ENCODE results near the gene SMC3.
"Not testable (repeated sequence)": the region's sequence is repeated elsewhere in the genome, so short reads cannot be mapped to it uniquely, and the experiment has no call there.

Gene SMC3

GRCh38 chr10:110567201-110568054 is at the start of gene SMC3:
Gene SMC3 (plus strand): TSS chr10:110567695. CDS start chr10:110567817, 122 bp downstream.
- peak; percentile 94 for DNase-seq (ENCODE audit: low spot score)

GRCh38 chr10:110522365-110522988 is 45.0 kb upstream of the SMC3 start:
- DNase-seq (ENCODE audit: low spot score), result no peak

GRCh38 chr10:110523736-110524135 is 43.8 kb upstream of the SMC3 start:
- DNase-seq (ENCODE audit: low spot score), result no peak

- no peak for DNase-seq (ENCODE audit: low spot score)
Observed at GRCh38 chr10:110524179-110524858, 43.2 kb upstream of the SMC3 start.

GRCh38 chr10:110524859-110525232 is 42.6 kb upstream of the SMC3 start:
- DNase-seq (ENCODE audit: low spot score), result no peak

GRCh38 chr10:110525349-110526260 is 41.9 kb upstream of the SMC3 start:
- DNase-seq (ENCODE audit: low spot score), result peak; percentile 67

GRCh38 chr10:110527731-110528171 is 39.7 kb upstream of the SMC3 start:
- peak; percentile 56 for DNase-seq (ENCODE audit: low spot score)

- no peak for DNase-seq (ENCODE audit: low spot score)
Observed at GRCh38 chr10:110528224-110528996, 39.1 kb upstream of the SMC3 start.

- DNase-seq (ENCODE audit: low spot score), result peak; percentile 25
Observed at GRCh38 chr10:110528997-110529524, 38.4 kb upstream of the SMC3 start.

GRCh38 chr10:110529596-110530011 is 37.9 kb upstream of the SMC3 start:
- no peak for DNase-seq (ENCODE audit: low spot score)

- DNase-seq (ENCODE audit: low spot score), result peak; percentile 93
Observed at GRCh38 chr10:110530131-110530831, 37.2 kb upstream of the SMC3 start.

- no peak for DNase-seq (ENCODE audit: low spot score)
Observed at GRCh38 chr10:110531687-110532086, 35.8 kb upstream of the SMC3 start.

GRCh38 chr10:110532628-110533027 is 34.9 kb upstream of the SMC3 start:
- not testable (repeated sequence) for DNase-seq (ENCODE audit: low spot score)

- no peak for DNase-seq (ENCODE audit: low spot score)
Observed at GRCh38 chr10:110533149-110533548, 34.3 kb upstream of the SMC3 start.

- DNase-seq (ENCODE audit: low spot score), result no peak
Observed at GRCh38 chr10:110534571-110534970, 32.9 kb upstream of the SMC3 start.

GRCh38 chr10:110535958-110536891 is 31.3 kb upstream of the SMC3 start:
- peak; percentile 59 for DNase-seq (ENCODE audit: low spot score)

- DNase-seq (ENCODE audit: low spot score), result no peak
Observed at GRCh38 chr10:110539091-110539490, 28.4 kb upstream of the SMC3 start.

- DNase-seq (ENCODE audit: low spot score), result no peak
Observed at GRCh38 chr10:110540031-110540430, 27.5 kb upstream of the SMC3 start.

Data from GM03348 (cell line).